HG03469 (cell line): ENCODE data around the gene ASB1.

Experiments used
- ATAC-seq: cut with Tn5 transposase; IDR thresholded peaks from one replicate; pipeline ENCODE4 v1.9.1; 2021; ENCODE audit warnings: mild to moderate bottlenecking, moderate library complexity, moderate number of reproducible peaks; ENCODE audit not compliant: unreplicated experiment

The ASB1 gene, protein sequence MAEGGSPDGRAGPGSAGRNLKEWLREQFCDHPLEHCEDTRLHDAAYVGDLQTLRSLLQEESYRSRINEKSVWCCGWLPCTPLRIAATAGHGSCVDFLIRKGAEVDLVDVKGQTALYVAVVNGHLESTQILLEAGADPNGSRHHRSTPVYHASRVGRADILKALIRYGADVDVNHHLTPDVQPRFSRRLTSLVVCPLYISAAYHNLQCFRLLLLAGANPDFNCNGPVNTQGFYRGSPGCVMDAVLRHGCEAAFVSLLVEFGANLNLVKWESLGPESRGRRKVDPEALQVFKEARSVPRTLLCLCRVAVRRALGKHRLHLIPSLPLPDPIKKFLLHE

DNA sequence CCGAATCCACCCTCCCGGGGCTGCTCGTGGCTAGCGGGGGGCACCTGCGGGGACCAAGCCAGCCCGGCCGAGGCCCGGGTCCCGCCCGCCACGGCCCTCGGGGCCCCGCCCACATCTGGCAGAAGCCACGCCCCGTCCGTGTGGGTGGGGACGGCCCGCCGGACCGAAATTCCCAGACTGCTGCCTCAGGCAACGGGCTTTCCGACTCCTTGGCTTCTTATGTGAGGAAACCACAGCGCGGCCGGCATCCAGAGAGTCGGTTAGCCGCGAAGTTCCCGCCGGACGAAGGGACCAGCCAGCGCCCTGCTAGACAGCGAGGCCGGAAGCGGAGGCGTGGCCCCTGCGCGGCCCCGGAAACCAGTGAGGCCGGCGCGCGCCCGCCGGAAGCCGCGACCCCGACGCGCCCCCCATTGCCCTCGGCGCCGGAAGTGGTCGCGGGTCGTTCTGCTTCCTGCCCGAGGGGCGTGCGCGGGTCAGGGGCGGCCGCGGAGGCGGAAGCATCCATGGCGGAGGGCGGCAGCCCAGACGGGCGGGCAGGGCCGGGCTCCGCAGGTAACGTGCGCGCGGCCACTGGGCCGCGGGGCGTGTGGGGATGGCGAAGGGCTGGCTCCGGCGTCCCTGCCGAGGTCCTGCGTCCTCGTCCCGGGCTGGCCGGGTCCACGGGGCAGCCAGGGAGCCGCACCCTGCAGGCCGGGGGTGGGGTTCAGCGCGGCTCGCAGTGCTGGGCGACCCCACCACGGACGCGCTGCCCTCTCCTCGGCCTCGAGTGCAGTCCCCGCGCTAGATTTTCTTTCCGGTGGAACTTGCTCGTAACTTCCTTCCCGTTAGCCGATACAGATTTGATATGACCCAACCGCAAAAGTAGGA is at the start of gene ASB1:
TSS of gene ASB1 (plus strand) at position 360 of the 867 bp plus-strand sequence. CDS start at position 504, 144 bp downstream.
- ATAC-seq: peak; percentile 53

DNA sequence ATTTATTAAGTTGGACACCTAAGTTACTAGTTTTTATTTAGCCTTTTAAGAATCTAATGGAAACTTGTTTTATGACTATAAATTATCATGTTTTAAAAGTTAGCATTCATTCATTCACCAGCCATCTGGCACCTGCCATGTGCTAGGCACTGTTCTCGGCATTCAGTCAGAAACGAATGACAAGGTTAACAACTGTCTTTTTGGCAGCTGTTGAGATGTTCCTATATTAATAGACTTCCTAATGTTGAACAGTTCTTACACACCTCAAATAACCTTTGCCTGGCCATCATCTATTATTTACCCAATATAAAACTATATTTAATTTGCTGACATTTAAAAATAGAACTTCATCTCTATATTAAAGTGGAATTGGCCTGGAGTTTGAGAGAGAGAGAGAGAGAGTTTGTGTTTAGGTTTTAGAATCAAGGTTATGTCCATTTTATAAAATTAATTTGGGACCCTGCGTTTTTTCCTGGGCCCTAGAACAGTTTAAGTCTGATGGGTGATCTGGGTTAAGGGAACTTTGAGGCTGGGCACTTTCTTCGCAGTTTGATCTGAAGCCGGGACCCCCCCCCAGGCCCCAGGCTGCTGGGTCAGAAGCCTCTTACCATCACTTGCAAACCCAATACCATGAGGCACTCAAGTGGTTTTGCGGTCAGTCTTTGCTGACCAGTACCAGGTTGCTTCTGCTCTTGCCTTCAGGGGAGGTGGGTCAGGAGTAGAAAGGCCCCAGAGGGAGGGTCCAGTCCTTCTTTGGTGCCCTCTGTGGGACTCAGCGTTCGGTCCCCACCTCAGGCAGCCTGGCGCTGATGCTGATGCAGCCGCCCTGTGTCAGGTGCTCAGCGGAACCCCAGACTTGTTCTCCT is 48.3 kb upstream of the ASB1 start:
- no peak for ATAC-seq

DNA sequence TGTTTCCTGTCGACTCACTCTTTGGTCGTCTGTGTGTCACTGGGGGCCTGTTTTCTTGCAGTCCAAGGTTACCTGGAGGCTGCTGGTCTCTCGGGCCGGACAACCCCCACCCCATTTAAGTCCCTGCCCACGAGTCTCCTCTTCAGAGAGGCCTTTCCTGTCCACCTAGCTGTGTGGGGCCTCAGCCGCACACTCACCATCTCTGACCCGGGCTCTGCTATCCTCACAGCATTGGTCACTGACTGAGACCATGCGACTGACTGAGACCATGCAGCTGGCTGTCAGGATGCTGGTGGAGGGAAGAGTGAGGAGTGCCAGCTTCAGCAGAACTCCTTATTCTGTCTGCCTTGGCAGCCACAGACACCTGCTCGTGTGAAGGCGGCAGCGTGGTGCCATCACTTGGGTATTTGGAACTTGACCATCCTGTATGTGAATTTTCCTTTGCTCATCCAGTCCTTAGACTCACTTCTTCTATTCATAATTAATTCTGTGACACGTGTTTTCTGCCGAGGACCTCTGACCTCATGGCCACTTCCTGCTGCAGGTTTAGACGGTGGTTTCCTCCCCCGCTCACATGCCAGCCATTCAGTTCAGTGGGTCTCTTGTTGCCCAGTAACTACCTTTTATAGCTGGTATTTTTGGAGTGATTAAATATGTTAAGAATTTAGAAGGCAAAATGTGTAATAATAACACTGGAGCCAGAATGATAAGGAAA is 47.5 kb upstream of the ASB1 start:
- ATAC-seq: no peak

DNA sequence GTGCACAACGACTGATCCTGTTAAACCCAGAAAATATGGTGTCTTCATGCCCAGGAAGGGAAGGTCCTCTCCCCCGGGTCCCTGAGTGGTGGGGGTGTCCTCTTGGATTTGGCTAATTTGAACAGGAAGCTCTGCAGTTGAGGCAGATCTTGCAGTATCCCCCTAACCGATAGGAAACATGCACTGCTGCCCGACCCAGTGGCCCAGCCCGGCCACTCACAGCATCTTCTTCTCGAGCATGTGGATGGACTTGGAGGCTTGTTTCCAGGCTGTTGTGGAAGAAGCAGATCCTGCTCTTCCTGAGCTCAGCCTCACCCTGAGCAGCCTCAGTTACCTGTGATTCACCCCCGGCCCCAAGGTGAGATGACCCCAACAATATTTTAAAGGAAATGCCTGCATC is 46.4 kb upstream of the ASB1 start:
- no peak for ATAC-seq

DNA sequence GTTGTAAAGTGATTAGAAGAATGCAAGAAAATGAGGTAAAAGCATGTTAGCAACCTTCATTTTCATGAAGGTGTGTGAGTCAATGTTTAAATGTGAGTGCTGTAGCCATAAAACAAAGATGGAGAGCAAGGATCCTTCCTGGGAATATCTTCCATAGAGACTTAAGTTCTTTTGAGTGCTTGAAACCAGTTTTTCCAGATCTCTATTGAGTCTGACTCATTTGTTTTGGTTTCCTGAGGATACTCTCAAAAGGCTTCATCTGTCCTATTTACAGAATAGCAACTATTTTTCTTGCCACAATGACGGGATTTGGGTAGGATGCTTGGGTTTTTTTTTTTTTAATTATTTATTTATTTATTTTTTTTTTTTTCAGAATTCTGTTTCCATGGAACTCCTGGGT is 45.9 kb upstream of the ASB1 start:
- no peak for ATAC-seq

DNA sequence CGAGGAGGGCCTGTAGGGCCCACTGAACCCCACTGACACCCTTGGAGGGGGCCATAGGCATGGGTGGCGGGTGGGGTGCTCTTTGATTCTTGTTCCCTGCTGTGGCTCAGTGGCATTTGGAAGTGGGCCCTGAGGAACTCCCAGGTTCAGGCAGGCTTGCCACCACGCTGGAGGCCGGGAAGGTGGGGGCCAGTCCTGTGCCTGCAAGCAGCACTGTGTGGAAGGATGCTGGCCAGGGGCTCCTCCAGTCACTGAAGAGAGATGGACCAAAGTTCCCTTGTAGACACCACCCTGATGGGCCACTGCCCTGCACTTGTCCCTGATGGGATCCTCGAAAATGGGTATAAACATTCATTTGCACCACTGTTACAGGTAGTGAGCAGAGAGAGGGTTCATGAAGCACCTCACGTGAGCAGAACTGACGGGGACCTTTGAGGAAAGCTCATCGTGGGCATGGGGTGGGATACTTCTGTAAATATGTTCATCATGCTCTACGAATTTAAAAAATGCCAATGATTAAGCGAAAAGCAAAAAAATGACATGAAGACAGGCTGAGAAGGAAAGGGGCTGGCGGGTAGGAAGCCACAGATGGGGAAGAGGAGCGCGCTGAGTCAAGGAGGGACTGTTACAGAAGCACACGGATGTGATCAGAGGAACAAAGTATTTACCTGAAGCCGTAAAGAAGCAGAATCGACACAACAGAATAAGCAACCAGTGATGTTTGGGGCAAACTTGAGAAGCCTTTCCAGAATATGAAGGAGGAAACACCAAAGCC is 45.2 kb upstream of the ASB1 start:
- ATAC-seq: no peak

DNA sequence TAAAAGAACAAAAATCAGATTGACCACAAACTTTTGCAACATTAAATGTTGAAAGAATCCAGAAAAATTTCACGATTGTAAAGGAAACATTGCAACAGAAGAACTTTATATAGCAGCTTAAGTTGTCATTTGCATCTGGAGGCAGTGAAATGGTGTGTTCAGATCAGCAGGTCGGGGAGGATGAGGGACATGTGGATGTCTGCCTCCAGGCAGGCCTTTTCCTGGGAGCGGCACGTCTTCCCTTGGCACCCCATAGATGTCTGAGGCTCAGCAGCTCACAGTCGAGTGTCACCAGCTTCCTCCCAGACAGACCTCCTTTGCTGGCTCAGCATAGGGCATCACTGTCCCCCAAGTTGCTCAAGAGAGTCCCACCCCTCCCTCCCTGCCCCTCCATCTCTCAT is 44.3 kb upstream of the ASB1 start:
- ATAC-seq: no peak

DNA sequence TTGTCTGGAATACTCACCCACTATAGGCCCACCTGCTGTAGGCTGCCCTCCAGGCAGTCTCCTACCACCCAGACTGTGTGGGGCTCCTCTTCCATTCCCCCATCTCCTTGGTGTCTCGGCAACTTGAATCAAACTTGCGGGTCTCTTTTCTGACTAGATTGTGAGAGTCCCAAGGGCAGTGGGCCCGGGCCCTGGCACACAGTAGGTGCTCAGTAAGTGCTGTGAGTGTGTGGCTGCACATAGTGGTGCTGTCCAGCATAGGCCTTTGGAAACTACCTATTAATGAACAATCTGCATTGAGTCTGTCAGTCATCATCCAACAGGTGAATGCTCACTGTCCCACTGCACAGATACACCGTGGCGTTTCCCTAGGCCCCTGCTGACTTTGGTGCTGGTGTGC is 43.6 kb upstream of the ASB1 start:
- ATAC-seq: no peak

DNA sequence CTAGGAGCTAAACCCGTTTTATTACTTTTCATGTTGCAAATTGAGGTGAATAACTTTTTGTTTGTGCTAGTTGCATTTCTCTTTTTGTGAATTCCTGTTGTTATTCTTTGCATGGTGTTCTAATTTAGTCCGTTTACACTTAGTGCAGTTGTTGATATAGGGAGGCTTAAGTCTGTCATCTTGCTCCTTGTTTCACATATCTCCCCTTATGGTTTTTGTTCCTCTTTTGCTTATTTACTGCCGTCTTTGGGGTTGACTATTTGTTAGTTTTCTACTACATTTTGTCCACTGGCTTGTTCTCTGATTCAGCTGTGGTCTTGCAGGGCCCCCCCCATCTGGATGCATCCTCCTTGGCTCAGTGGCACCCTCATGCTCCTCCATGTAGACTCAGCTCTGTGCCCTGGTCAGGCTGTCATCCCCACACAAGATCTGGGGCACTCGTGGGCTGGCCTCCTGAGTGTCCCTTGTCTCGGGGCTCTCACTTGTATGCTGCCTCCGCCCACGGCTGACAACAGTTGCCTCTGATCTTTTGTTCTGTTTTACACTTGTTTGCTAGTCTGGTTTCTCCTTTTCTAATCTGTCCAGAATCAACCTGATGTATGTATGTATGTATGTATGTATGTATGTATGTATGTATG is 42.9 kb upstream of the ASB1 start:
- no peak for ATAC-seq

DNA sequence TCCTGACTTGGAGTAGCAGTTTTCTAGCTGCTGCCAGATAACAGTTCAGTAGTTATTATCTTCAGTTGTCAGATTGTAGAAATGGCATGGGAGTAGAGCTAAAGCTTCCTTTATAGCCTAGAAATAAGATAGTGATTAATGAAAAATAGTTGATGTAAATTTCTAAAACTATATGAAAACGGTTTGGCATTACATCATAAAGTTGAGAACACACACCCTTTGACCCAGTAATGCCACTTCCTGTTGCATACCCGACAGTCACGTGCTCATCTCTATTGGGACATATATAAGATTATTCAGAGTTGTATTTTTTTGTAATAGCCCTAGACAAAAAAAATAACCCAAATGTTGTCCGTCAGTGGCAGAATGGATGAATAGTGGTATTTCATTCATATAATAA is 39.4 kb upstream of the ASB1 start:
- ATAC-seq: no peak

DNA sequence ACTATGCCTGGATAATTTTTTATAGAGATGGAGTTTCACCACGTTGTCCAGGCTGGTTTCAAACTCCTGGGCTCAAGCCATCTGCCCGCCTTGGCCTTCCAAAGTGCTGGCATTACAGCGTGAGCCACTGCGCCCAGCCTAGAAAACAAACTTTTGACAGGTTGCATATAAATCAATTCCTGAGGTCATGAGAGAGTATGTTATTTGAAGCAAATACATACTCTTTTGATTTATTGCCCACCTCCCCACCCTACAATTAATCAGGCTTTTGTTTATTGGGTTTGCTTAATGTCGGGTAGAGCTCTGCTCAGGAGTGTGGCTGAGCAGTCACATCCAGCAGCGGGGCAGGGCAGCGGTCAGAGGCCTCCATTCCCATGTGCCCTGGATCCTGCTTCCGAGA is 37.9 kb upstream of the ASB1 start:
- ATAC-seq: no peak

DNA sequence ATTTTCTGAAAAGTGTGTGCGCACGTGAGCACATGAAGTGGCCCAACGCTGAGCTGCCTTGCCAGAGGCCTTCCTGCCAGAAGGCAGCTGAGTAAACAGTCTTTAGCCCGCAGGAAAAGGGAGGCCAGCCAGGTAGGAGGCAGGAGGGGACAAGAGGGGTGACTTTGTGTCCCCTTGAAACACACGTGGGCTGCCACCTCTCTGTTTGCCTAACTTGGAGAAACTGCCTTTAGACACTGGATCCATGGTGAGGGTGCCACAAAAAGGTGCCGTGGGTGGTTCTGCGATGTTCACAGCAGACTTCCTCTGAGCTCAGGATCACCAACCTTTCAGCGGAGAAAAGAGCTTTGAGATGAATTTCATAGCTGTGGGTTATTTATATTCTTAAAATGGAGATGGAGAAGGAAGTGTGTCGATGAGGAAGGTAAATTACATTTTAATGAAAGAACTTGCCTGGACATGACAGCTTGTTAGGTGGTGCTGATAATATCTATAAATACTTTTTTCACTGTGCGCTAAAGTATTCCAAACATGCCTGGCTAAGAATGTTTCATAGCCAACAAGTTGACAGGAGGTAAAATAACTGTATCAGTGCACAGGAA is 36.6 kb upstream of the ASB1 start:
- no peak for ATAC-seq

DNA sequence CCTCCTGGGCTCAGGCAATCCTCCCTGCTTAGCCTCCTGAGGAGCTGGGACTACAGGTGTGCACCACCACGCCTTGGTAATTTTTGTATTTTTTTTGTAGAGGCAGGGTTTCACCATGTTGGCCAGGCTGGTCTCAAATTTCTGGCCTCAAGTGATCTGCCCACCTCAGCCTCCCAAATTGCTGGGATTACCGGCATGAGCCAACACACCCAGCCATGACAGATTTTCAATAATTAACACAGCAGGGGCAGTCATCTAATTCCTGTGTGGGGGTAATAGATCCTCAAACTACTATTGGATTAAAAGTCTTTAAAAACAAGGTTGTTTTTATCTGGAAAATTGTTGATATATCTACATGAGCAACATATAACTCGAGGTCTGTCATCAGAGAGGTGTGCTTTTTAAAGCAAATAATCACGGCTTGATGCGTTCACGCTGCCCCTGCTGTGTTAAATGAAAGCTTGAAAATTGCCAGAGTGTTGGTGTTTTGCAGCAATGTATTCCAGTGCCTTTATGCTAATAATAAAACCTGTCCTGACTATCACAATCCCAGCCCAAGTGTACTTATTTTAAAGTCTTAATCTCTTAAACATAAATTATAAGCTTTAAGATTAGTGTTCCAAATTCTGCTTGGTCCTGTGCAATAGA is 35.6 kb upstream of the ASB1 start:
- ATAC-seq: no peak

DNA sequence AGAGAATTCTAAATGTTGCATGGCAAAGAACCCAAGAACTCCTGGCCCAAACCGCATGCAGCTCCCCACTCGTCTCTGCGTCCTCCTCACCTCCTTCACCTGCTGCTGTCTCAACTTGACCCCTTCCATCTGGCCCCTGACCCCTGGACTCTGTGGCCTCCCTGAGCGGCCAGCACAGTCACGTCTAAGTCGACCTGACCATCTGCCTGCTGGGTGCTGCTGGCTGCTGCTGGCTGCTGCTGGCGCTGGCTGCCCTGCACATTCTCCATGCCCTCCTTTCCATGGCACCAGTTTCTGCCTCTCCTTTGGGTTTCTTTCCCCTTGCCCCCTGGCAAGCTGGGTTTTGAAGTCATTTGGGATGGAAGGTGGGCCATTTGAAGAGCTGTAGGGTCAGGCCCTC is 30.1 kb upstream of the ASB1 start:
- ATAC-seq: no peak

DNA sequence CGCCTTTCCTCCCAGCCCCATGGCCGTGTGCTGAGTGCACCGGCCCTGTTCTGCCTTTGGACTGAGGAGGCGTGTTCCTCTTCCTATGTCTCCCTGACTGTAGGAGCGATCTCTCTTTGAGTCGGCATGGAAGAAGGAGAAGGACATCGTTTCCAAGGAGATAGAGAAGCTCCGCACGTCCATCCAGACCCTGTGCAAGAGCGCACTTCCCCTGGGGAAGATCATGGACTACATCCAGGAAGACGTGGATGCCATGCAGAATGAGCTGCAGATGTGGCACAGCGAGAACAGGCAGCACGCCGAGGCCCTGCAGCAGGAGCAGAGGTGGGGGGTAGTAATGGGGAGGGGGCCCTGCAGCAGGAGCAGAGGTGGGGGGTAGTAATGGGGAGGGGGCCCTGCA is 29.4 kb upstream of the ASB1 start:
- ATAC-seq: no peak

DNA sequence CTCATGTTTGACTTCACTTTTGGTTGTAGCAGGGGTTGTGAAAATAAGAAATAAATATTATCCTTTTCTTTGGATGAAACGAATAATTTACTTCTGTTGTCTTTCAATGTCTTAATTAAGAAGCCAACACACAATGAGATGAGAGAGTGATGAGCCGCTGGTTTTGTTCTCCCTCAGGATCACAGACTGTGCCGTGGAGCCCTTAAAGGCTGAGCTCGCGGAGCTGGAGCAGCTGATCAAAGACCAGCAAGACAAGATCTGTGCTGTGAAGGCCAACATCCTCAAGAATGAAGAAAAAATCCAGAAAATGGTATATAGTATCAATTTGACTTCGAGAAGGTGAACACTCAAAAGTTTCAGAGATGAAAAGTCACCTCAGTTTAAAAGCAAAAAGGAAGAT is 28.1 kb upstream of the ASB1 start:
- no peak for ATAC-seq

DNA sequence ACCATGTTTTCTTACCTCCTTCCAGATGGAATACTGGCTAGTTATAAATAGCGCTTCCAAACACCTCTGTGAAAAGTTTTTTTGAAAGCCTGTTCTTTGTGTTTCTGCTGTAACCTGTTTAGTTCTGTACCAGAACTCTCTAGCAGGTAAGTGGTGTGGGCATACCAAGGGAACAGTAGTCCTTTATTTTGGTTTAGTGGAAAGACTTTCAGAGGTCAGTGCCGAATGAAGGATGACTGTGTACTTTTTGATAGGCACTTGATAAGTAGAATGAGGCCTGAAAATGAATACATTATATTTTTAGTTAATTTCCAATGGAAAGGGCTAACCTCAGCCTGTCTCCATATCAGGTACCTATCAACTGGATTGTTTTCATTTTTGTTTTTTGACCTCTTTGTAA is 27.6 kb upstream of the ASB1 start:
- no peak for ATAC-seq

DNA sequence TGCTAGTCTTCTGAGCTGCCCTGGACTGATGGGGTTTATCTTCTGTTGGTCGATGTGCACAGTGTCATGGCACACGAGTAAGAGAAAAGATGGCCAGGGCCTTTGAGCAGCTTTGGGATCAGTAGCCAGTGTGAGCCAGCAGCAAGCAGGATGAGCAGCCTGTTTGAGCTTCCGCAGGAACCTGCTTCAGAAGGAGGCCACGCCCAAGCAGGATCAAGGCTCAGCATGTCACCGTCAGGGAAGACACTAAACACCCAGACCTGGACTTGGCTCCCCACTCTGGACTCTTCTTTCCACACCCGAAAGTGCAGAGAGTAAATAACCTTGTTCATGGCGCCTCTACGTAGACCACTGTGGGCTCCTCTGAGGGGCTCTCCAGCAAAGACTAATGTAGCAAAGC is 25.2 kb upstream of the ASB1 start:
- no peak for ATAC-seq
